Measurements from ENCODE around the gene LETM1.

LETM1 gene

DNA sequence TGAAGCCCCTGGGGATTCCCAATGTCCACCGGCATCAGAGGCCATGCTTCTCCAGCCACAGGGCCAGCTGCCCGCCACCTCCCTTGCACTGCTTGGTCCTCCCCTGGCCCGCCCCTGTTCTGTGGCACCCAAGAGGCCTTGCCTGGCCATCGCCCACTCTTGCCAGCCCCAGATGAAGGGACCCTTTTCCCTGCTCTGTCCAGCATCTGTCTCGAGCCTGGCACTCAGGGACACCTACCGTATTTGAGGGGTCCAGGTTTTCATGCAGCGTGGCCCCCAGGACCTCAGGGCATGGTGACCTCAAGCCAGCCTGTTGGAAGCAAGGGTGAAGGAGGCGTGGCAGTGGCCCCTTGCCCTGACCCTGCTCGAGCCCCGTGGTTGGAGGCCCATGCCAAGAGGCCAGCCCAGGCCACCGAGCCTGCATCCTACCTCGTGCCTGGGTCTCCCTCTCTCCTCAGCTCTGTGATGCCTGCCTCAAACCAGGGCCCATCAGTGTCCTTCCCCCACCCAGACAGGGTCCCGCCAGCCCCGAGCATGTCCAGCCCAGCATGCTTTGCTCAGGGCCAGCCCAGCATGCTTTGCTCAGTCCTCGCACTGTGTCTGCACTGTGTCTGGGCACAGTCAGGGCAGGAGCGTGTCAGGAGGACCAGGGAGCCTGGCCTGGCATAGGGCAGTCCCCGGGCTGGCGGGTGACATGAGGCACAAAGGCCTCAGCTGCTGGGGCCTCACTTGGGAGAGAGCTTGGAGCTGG is 77.1 kb downstream of the LETM1 start (continued):
- TF ChIP-seq, protein P1, sequence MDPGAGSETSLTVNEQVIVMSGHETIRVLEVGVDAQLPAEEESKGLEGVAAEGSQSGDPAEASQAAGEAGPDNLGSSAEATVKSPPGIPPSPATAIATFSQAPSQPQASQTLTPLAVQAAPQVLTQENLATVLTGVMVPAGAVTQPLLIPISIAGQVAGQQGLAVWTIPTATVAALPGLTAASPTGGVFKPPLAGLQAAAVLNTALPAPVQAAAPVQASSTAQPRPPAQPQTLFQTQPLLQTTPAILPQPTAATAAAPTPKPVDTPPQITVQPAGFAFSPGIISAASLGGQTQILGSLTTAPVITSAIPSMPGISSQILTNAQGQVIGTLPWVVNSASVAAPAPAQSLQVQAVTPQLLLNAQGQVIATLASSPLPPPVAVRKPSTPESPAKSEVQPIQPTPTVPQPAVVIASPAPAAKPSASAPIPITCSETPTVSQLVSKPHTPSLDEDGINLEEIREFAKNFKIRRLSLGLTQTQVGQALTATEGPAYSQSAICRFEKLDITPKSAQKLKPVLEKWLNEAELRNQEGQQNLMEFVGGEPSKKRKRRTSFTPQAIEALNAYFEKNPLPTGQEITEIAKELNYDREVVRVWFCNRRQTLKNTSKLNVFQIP (CRISPR knock-in tag; IDR thresholded peaks at IDR 0.05; ENCODE audit: borderline replicate concordance, low read depth) = no peak

DNA sequence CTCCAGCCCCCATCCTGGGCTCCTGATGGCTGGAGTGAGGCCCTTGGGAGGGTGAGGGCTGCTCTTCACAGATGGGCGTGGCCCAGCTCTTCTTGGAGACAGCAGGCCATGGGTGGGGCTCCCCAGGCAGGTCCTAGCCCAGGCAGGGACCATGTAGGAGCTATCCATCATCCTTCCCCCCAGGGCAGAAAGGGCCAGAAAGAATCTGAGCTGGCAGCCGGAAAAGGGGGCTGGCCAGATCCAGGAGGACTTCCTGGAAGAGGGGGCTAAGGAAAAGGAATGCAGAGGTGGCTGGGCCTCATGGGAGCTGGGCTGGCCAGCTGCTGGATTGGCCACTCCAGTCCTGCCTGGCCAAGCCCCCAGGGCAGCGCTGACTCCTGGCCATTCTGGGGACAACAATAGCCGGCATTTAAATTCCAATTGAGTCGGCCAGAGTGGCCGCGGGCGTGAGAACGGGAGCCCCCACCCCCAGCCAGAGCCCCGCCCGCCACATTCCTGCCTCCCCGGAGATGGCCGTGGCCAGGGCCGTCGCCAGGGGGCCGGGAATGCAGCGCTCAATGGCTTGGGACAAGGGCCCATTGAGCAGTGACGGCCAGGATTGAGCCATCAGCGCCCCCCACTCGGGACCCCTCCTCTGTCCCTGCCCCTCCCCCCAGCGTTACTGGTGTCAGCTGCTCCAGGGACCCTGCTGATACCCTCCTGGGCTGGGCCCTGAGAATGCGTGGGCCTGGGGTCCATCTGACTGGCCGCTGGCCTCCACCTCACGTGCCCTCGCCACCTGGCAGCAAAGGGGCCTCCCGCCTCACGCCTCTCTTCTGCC is 77.9 kb downstream of the LETM1 start:
- ATAC-seq = no peak
- TF ChIP-seq PPARA (CRISPR knock-in tag; IDR thresholded peaks at IDR 0.05; ENCODE audit: borderline replicate concordance) = no peak
- no peak for TF ChIP-seq ZNF565 (CRISPR knock-in tag; conservative IDR thresholded peaks at IDR 0.05; ENCODE audit: low read depth)
- no peak for TF ChIP-seq ZNF8 (CRISPR knock-in tag; IDR thresholded peaks at IDR 0.05)
- no peak for TF ChIP-seq ZFP3 (CRISPR knock-in tag; IDR thresholded peaks at IDR 0.05)
- TF ChIP-seq GLIS3 (CRISPR knock-in tag; IDR thresholded peaks at IDR 0.05) = no peak
- no peak for TF ChIP-seq SNAI2 (CRISPR knock-in tag; IDR thresholded peaks at IDR 0.05)

DNA sequence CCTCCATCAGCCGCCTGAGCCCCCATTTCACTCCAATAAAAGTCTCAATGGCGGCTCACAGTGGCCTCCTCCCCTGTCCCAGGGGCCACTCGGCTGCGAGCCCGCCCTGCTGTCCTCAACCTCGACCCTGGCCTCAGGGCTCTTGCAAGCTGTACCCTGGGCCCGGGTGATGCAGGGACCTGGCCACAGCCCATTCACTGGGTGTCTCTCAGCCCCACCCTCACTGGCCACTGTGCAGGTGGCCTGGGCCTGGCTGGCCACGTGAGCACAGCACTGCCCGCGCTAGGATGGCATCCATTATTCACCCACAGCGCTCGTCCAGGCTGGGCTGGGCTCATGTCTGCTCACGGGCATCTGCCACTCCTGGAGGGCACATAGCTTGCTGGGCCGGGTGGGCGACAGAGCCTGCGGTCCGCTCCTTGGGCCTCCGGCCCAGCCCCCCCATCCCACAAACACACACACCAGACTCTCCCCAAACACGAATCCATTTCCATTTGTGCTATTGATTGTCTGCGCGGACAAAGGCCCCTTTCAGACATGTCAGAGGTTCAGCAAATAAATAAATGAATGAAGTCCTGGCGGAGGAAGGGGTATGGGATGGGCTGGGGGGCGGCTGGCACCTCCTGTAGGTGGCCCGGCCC is 79.3 kb downstream of the LETM1 start:
- no peak for TF ChIP-seq GLIS3 (CRISPR knock-in tag; IDR thresholded peaks at IDR 0.05)
- TF ChIP-seq, protein P2, sequence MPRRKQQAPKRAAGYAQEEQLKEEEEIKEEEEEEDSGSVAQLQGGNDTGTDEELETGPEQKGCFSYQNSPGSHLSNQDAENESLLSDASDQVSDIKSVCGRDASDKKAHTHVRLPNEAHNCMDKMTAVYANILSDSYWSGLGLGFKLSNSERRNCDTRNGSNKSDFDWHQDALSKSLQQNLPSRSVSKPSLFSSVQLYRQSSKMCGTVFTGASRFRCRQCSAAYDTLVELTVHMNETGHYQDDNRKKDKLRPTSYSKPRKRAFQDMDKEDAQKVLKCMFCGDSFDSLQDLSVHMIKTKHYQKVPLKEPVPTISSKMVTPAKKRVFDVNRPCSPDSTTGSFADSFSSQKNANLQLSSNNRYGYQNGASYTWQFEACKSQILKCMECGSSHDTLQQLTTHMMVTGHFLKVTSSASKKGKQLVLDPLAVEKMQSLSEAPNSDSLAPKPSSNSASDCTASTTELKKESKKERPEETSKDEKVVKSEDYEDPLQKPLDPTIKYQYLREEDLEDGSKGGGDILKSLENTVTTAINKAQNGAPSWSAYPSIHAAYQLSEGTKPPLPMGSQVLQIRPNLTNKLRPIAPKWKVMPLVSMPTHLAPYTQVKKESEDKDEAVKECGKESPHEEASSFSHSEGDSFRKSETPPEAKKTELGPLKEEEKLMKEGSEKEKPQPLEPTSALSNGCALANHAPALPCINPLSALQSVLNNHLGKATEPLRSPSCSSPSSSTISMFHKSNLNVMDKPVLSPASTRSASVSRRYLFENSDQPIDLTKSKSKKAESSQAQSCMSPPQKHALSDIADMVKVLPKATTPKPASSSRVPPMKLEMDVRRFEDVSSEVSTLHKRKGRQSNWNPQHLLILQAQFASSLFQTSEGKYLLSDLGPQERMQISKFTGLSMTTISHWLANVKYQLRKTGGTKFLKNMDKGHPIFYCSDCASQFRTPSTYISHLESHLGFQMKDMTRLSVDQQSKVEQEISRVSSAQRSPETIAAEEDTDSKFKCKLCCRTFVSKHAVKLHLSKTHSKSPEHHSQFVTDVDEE (CRISPR knock-in tag; IDR thresholded peaks at IDR 0.05) = no peak
- TF ChIP-seq ZFP3 (CRISPR knock-in tag; IDR thresholded peaks at IDR 0.05) = no peak
- TF ChIP-seq ZNF70 (CRISPR knock-in tag; IDR thresholded peaks at IDR 0.05) = no peak
- no peak for TF ChIP-seq ZNF565 (CRISPR knock-in tag; conservative IDR thresholded peaks at IDR 0.05; ENCODE audit: low read depth)
- TF ChIP-seq ESRRG (CRISPR knock-in tag; IDR thresholded peaks at IDR 0.05) = no peak
- no peak for TF ChIP-seq OSR1 (CRISPR knock-in tag; IDR thresholded peaks at IDR 0.05)
- TF ChIP-seq ZNF8 (CRISPR knock-in tag; IDR thresholded peaks at IDR 0.05) = no peak
- TF ChIP-seq RARB (CRISPR knock-in tag; IDR thresholded peaks at IDR 0.05) = no peak
- no peak for TF ChIP-seq BACH2 (CRISPR knock-in tag; IDR thresholded peaks at IDR 0.05; ENCODE audit: borderline replicate concordance)
- no peak for TF ChIP-seq ZFP30 (CRISPR knock-in tag; IDR thresholded peaks at IDR 0.05)
- TF ChIP-seq, protein P3, sequence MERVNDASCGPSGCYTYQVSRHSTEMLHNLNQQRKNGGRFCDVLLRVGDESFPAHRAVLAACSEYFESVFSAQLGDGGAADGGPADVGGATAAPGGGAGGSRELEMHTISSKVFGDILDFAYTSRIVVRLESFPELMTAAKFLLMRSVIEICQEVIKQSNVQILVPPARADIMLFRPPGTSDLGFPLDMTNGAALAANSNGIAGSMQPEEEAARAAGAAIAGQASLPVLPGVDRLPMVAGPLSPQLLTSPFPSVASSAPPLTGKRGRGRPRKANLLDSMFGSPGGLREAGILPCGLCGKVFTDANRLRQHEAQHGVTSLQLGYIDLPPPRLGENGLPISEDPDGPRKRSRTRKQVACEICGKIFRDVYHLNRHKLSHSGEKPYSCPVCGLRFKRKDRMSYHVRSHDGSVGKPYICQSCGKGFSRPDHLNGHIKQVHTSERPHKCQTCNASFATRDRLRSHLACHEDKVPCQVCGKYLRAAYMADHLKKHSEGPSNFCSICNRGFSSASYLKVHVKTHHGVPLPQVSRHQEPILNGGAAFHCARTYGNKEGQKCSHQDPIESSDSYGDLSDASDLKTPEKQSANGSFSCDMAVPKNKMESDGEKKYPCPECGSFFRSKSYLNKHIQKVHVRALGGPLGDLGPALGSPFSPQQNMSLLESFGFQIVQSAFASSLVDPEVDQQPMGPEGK (CRISPR knock-in tag; IDR thresholded peaks at IDR 0.05; ENCODE audit: borderline replicate concordance) = no peak
- TF ChIP-seq, protein P4, sequence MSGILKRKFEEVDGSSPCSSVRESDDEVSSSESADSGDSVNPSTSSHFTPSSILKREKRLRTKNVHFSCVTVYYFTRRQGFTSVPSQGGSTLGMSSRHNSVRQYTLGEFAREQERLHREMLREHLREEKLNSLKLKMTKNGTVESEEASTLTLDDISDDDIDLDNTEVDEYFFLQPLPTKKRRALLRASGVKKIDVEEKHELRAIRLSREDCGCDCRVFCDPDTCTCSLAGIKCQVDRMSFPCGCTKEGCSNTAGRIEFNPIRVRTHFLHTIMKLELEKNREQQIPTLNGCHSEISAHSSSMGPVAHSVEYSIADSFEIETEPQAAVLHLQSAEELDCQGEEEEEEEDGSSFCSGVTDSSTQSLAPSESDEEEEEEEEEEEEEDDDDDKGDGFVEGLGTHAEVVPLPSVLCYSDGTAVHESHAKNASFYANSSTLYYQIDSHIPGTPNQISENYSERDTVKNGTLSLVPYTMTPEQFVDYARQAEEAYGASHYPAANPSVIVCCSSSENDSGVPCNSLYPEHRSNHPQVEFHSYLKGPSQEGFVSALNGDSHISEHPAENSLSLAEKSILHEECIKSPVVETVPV (CRISPR knock-in tag; IDR thresholded peaks at IDR 0.05) = no peak
- TF ChIP-seq TOX (CRISPR knock-in tag; IDR thresholded peaks at IDR 0.05; ENCODE audit: borderline replicate concordance) = no peak
- TF ChIP-seq ZC3H10 (CRISPR knock-in tag; IDR thresholded peaks at IDR 0.05) = no peak
- no peak for TF ChIP-seq ISL1 (CRISPR knock-in tag; IDR thresholded peaks at IDR 0.05)
- TF ChIP-seq, protein P1 (CRISPR knock-in tag; IDR thresholded peaks at IDR 0.05; ENCODE audit: borderline replicate concordance, low read depth) = no peak
- ATAC-seq = no peak

Measured in SK-N-SH treated with all-trans-retinoic acid at 6 μM for 48 hours (cell line).